Heart left ventricle (tissue), 16 donors: ENCODE results near the gene VAMP2. TPM values are rescaled to one million over a fixed set of nuclear protein-coding genes. Genes with fewer than 3 reads are reported as not detected.

Source experiments
- ATAC-seq, 4 donors: fragments of 200-7000 bp; cut with Tn5 transposase; one replicate each; pipeline ENCODE4 v1.9.1; 2020 to 2022; ENCODE audit warnings: moderate library complexity in 4 of 4, mild to moderate bottlenecking in 3 of 4, moderate number of reproducible peaks in 1 of 4
- DNase-seq, 5 donors: peaks; one replicate each; pipeline ENCODE4 v3.0.0-alpha.2; 2020
- H3K27ac ChIP-seq, 12 donors: fragments of 200-600 bp; sonication (generic) in 4 of 12; one replicate each; pipeline versions ENCODE4 v1.5.0 to v1.8.0; 2016 to 2022; ENCODE audit warnings: mild to moderate bottlenecking in 2 of 12
- H3K27me3 ChIP-seq, 9 donors: fragments of 200-600 bp; sonication (generic) in 2 of 9; one replicate each; pipeline versions ENCODE4 v1.5.1 to v1.8.0; 2016 to 2022; ENCODE audit warnings: mild to moderate bottlenecking in 3 of 9
- H3K36me3 ChIP-seq, 9 donors: fragments of 200-600 bp; sonication (generic) in 2 of 9; one replicate each; pipeline versions ENCODE4 v1.5.0 to v1.8.0; 2018 to 2022; ENCODE audit warnings: mild to moderate bottlenecking in 2 of 9
- H3K4me1 ChIP-seq, 12 donors: fragments of 200-600 bp; sonication (generic) in 4 of 12; one replicate each; pipeline versions ENCODE4 v1.5.0 to v1.8.0; 2016 to 2022; ENCODE audit warnings: mild to moderate bottlenecking in 3 of 12
- H3K4me3 ChIP-seq, 12 donors: fragments of 200-600 bp; sonication (generic) in 4 of 12; one replicate each; pipeline versions ENCODE4 v1.5.0 to v1.8.0; 2017 to 2022; ENCODE audit warnings: mild to moderate bottlenecking in 9 of 12, moderate library complexity in 4 of 12
- H3K9me3 ChIP-seq, 12 donors: fragments of 200-600 bp; sonication (generic) in 4 of 12; one replicate each; pipeline versions ENCODE4 v1.5.0 to v1.8.0; 2016 to 2022; ENCODE audit warnings: mild to moderate bottlenecking in 1 of 12
- POLR2A ChIP-seq, 2 donors: fragments of 450-650 bp; IDR thresholded peaks; one replicate each; pipeline ENCODE4 v1.6.1; 2017; ENCODE audit warnings: antibody characterized with exemption in 2 of 2, mild to moderate bottlenecking in 2 of 2, moderate library complexity in 2 of 2
- WGBS, 4 donors: extraction: QIAGEN DNeasy Blood & Tissue Kit in 2 of 4; methylation state at CpG; one replicate each; pipeline versions ENCODE4 v1.1.5 to v1.1.7; 2013 to 2018; 5-methylcytosine and 5-hydroxymethylcytosine counted together
- intact Hi-C, 10 donors: fragments of 100-400 bp; cut with DNase I; formaldehyde crosslinking; loops; one replicate each; pipeline versions ENCODE4 v1.11.1 to v1.14.2; 2022
- polyA plus RNA-seq, 2 donors: library from polyadenylated mRNA; stranded (reverse); fragments of 200-250 nt; gene quantifications; one replicate each; pipeline ENCODE4 v1.2.3, GENCODE V29; 2013
- total RNA-seq, 9 donors: library from RNA; depleted of rRNA in 2 of 9; stranded (reverse); fragments of >200 nt in 2 of 9; fragmentation: NEBNext Ultra II Directional in 3 of 9; extraction: Animal tissue kit (Norgen Biotek cat#: 25700) in 3 of 9; gene quantifications; one replicate each; pipeline versions ENCODE4 v1.1.0 to v1.2.4, GENCODE V29; 2016 to 2023
- TF ChIP-seq, protein P1 (sequence below), 12 donors: fragments of 200-600 bp; sonication (generic) in 4 of 12; IDR thresholded peaks; one replicate each; pipeline versions ENCODE4 v1.5.0 to v1.8.0; 2018 to 2022; ENCODE audit warnings: antibody characterized with exemption in 12 of 12, mild to moderate bottlenecking in 5 of 12
- donor health status: ischemic (EF 13 %, LVEDD 7.1; RV severe dilation, severe dysfunction).
- donor health status: healthy with polysubstance abuse.
- donor health status: DM: no; HTN: yes; CAD: no.
- donor health status: DM: no; HTN: no; CAD: no.
- donor health status: ischemic (EF 25% LVEDD 6.9; RV normal size, moderate dysfunction).
- donor health status: ischemic (EF 25% LVEDD 5.7; RV mildly dilated, moderate dysfunction).
- donor health status: healthy.
- donor health status: DM: yes; HTN: yes; CAD: no.
- donor health status: ischemic (EF 35%, LVEDD 5.7; RV mildly dilated, moderate dysfunction).
- donor health status: nonischemic (EF 11% LVEDD 7.7; RV severe dilation, severe dysfunction).
- donor health status: DM: yes; HTN: yes; CAD: no.
- donor health status: PGD.
- donor health status: ischemic (EF 29% LVEDD 5.4; RV normal size, mild dysfunction).
- donor health status: nonischemic (EF 23%, LVEDD 6.1; RV moderate dilation, normal function).

The VAMP2 gene
- total and polyA plus RNA-seq, 11 donors, result 21.5 to 67.2 (median 50.6) TPM

DNA sequence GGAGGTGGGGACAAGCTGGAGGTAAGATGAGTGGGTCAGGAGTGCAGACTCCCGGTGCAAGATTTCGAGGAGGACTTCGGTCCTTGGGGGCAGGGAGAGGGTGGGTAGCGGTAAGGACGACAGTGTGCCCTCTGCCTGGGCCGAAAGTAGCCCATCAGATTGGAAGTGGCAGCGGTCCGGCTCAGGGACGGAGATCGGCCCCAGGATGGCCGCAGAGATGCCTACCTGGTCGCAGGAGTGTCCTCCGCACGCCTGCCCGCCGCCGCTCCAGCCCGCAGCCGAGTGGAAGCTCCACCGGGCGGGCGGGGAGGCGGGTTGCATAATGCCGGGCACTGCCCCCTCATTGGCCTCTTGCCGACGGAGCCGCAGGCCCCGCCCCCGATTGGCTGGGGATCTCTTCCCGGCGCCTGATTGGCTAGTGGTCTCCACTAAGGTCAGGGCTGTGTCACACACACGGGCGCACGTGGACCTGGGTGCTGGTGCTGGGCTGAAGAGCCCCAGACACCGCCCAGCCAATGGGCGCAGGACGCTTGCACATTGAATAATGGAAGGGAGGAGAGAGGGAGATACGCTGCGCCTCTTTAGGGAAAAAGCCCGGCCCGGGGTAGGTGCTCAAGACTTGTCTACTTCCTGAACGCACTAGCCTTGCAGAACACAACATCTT, 10.5 kb downstream of the VAMP2 start, which contains the start of gene PER1:
Gene PER1 (minus strand): TSS at position 293 of the 664 bp plus-strand sequence. CDS start 1,698 bp downstream, outside the sequence.
- Histone ChIP-seq H3K36me3 (peaks cover 2 to 43% (median 37%) of the 10 kb centered on the region in 9 donors), H3K27ac (peak within 1 kb of the TSS; percentile 98 to 100 (median 100)), H3K4me3 (peak within 1 kb of the TSS; percentile 51 to 97 (median 82)), H3K27me3 (no peaks in the 10 kb centered on the region), H3K9me3 (no peaks in the 10 kb centered on the region), H3K4me1 (peaks cover 23 to 71% (median 52%) of the 10 kb centered on the region in 12 donors)
- peak; percentile 93 to 96 for TF ChIP-seq POLR2A (IDR thresholded peaks at IDR 0.05)
- TF ChIP-seq, protein P1, sequence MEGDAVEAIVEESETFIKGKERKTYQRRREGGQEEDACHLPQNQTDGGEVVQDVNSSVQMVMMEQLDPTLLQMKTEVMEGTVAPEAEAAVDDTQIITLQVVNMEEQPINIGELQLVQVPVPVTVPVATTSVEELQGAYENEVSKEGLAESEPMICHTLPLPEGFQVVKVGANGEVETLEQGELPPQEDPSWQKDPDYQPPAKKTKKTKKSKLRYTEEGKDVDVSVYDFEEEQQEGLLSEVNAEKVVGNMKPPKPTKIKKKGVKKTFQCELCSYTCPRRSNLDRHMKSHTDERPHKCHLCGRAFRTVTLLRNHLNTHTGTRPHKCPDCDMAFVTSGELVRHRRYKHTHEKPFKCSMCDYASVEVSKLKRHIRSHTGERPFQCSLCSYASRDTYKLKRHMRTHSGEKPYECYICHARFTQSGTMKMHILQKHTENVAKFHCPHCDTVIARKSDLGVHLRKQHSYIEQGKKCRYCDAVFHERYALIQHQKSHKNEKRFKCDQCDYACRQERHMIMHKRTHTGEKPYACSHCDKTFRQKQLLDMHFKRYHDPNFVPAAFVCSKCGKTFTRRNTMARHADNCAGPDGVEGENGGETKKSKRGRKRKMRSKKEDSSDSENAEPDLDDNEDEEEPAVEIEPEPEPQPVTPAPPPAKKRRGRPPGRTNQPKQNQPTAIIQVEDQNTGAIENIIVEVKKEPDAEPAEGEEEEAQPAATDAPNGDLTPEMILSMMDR (IDR thresholded peaks at IDR 0.05), result no peak
- ATAC-seq, result peak; percentile 43 to 66 (median 56)
- DNase-seq, result peak; percentile 96 to 99 (median 99)
- WGBS, 4 donors, result 2 to 3% (median 2%) methylated on average over 35 to 42 of the region's 42 CpGs
- intact Hi-C loops, result loop anchor here in 4 of 10 donors (2.0 to 10.0 kb wide), 4 partner anchors 13 to 310 kb away; partner anchors contain the start of genes CYB5D1 (in 1 of the 4), NAA38 (in 1 of the 4) and TMEM88 (in 1 of the 4)

DNA sequence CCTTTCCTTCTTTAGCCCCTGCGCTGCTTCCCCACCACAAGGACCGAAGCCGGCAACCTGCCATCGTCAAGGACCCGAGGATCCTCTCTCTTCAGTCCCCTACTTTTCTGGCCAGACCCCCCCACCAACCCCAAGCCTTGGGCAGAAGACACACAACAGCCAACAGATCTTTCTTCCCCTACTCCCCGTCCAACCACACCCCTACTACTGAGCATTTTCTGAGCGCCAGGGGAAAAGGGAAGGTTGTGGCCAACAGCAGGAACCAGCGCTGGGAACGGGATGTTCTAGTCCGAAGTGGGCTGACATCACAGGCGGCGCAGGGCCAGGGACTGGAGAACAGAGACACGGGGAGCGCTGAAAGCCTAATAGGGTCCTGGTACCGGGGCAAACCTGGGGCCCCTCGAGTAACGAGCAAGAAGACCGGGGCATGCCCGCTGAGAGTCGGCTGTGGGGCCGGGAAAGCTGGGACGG, 11.1 kb downstream of the VAMP2 start:
- DNase-seq (peak; percentile 90 to 97 (median 94)), ATAC-seq (peak; percentile 5 to 31 (median 10))
- intact Hi-C loops, result loop anchor here in 5 of 10 donors (1.0 to 10.0 kb wide), 5 partner anchors 12 to 309 kb away; partner anchors contain the start of genes CYB5D1 (in 1 of the 5), NAA38 (in 1 of the 5) and TMEM88 (in 1 of the 5)
- H3K27ac ChIP-seq, result peak overlapping the region; percentile 98 to 100 (median 100)
- no peaks in the 10 kb centered on the region for H3K27me3 ChIP-seq
- peak overlapping the region; percentile 51 to 97 (median 82) for H3K4me3 ChIP-seq
- H3K36me3 ChIP-seq, result peaks cover 2 to 49% (median 42%) of the 10 kb centered on the region in 9 donors
- no peaks in the 10 kb centered on the region for H3K9me3 ChIP-seq
- no peak for TF ChIP-seq POLR2A (IDR thresholded peaks at IDR 0.05)
- TF ChIP-seq, protein P1 (IDR thresholded peaks at IDR 0.05), result no peak
- WGBS, 4 donors, result 0 to 1% (median 1%) methylated on average over 18 to 22 of the region's 22 CpGs
- H3K4me1 ChIP-seq, result peaks cover 21 to 65% (median 47%) of the 10 kb centered on the region in 12 donors

DNA sequence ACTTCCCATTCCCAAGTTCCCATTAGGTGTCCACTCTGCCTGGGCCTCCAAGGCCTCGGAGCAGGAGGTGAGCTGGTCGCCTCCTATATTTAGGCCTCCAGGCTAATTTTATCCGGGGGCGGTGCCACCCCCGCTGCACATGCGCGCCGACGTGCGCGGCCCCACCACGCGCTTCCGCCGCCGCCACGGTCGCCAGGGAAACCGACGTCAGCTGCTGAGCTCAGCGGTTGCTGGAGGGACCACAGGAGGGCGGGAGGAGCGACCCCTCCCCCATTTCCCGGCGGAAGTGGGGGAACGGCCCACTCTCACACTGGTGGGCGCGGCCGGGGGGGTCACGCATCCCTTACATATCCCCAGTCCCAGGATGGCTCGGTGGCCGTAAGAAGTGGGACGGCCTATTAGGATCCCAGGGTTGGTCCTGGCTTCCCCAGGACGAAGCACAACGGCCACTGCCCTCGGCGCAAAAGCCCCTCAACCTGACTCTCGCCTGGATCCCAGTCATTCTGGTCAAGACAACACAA, 11.6 kb downstream of the VAMP2 start:
- H3K27me3 ChIP-seq, result no peaks in the 10 kb centered on the region
- peak; percentile 16 to 53 (median 44) for ATAC-seq
- peak; percentile 94 to 97 (median 96) for DNase-seq
- intact Hi-C loops, result loop anchor here in 4 of 10 donors (1.0 to 10.0 kb wide), 4 partner anchors 12 to 309 kb away; partner anchors contain the start of genes CYB5D1 (in 1 of the 4), NAA38 (in 1 of the 4) and TMEM88 (in 1 of the 4)
- peak overlapping the region; percentile 51 to 97 (median 82) for H3K4me3 ChIP-seq
- 0% methylated on average over 4 to 38 of the region's 38 CpGs for WGBS, 4 donors
- H3K4me1 ChIP-seq, result peaks cover 21 to 65% (median 47%) of the 10 kb centered on the region in 12 donors
- peak; percentile 65 to 67 for TF ChIP-seq POLR2A (IDR thresholded peaks at IDR 0.05)
- TF ChIP-seq, protein P1 (IDR thresholded peaks at IDR 0.05), result no peak
- H3K36me3 ChIP-seq, result peaks cover 6 to 54% (median 47%) of the 10 kb centered on the region in 9 donors
- peak overlapping the region; percentile 98 to 100 (median 100) for H3K27ac ChIP-seq
- H3K9me3 ChIP-seq, result no peaks in the 10 kb centered on the region
